Stomach (tissue), 4 donors: ENCODE measurements around the gene SMC4.

ENCODE experiments used
- POLR2A ChIP-seq, 4 donors: fragments of 450-650 bp; IDR thresholded peaks; one replicate each; pipeline ENCODE4 v1.6.1; 2016; ENCODE audit warnings: antibody characterized with exemption in 4 of 4, control low read depth in 2 of 4, mild to moderate bottlenecking in 1 of 4, moderate library complexity in 1 of 4
- POLR2AphosphoS5 ChIP-seq, 3 donors: sonication (generic); formaldehyde crosslinking; IDR thresholded peaks; one replicate each; pipeline ENCODE4 v1.6.1; 2016; ENCODE audit warnings: antibody characterized with exemption in 3 of 3
- TF ChIP-seq, protein P1 (sequence below), 7 experiments: fragments of 450-650 bp in 4 of 7; fragments of 200-600 bp in 3 of 7; sonication (generic) in 3 of 7; IDR thresholded peaks; one replicate each; pipeline ENCODE4 v1.5.1; 2016 to 2019; ENCODE audit warnings: antibody characterized with exemption in 7 of 7, control low read depth in 2 of 7, mild to moderate bottlenecking in 1 of 7

DNA sequence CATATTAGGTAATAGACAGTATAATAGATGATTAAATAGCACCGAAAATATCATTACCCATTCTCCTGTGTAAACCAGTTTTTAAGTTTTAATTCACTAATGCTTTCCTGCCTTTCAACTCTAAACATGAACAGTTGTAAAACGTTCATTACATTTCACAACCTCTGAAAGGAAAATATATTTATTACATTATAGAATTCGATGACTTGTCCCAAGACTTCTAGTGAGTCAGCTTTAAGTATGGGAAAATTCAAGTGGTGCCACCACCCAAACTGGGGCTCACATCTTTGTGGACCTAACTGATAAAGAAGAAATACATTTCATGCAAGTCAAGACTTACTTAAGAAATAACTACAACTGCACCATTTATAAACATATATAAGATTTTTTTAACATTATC is 48.1 kb downstream of the SMC4 start:
- TF ChIP-seq, protein P1, sequence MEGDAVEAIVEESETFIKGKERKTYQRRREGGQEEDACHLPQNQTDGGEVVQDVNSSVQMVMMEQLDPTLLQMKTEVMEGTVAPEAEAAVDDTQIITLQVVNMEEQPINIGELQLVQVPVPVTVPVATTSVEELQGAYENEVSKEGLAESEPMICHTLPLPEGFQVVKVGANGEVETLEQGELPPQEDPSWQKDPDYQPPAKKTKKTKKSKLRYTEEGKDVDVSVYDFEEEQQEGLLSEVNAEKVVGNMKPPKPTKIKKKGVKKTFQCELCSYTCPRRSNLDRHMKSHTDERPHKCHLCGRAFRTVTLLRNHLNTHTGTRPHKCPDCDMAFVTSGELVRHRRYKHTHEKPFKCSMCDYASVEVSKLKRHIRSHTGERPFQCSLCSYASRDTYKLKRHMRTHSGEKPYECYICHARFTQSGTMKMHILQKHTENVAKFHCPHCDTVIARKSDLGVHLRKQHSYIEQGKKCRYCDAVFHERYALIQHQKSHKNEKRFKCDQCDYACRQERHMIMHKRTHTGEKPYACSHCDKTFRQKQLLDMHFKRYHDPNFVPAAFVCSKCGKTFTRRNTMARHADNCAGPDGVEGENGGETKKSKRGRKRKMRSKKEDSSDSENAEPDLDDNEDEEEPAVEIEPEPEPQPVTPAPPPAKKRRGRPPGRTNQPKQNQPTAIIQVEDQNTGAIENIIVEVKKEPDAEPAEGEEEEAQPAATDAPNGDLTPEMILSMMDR (IDR thresholded peaks at IDR 0.05), result no peak
- no peak for TF ChIP-seq POLR2A (IDR thresholded peaks at IDR 0.05)
- TF ChIP-seq POLR2AphosphoS5 (IDR thresholded peaks at IDR 0.05), result no peak
